ENCODE data around the gene APRT.

Gene APRT

DNA sequence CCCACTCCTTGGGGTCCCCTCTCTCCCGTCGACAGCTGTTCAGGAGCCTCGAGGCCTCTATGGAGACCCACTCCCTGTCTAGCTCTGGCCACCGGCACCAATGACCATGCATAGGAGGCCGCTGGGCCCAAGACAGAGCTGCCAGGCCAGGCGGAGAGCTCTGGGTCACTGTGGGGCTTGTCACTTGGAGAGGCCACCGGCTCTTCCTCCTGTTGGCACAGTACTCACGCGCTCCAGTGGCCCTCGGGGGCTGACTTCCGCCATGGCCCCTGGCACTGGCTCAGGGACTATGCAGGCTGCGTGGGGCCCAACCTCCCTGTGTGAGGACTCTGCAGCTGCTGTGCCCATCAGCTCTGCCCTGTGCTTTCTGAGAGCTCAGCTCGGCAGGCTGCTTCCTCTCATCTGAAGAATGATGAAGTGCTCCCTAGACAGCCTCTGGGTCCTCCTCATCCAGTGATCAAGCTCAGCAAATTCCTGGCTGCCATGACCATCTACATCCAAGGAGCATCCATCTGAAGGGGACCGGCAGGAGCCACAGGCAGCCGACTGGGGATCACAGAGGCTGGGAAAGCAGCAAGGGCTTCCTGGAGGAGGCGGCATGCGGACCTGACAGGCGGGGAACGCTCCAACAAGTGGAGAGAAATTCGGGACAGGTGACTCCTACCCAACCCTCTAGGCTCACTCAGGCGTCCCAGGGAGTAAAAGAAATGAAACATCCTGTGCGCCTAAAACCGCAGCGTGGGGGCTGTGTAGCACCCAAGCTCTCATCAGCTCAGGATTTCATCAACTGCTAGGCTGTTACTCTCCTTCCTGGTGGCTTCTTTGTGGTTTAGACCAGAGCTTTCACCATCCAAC, 28.2 kb upstream of the APRT start:
- no peak for DNase-seq
- Histone ChIP-seq H3K9me3 (ENCODE audit: insufficient read depth, low read length, severe bottlenecking) (no peaks in the 10 kb centered on the region), H4K20me1 (ENCODE audit: insufficient read depth, low read length) (peaks cover 10% of the 10 kb centered on the region; the same call in 1 of the 2 replicates), H3K27me3 (ENCODE audit: insufficient read depth, low read length, poor library complexity) (no peaks in the 10 kb centered on the region), H2AFZ (ENCODE audit: low read depth, low read length) (no peak overlapping the region), H3K4me2 (ENCODE audit: insufficient read depth, low read length) (no peak overlapping the region), H3K4me1 (ENCODE audit: insufficient read depth, low read length) (no peaks in the 10 kb centered on the region), H3K9ac (ENCODE audit: low read depth, low read length) (no peak overlapping the region), H3K4me3 (ENCODE audit: low read depth in 1 of 2, low read length in 2 of 2) (no peak overlapping the region), H3K79me2 (ENCODE audit: insufficient read depth, low read length) (no peaks in the 10 kb centered on the region), H3K27ac (ENCODE audit: low read length) (no peak overlapping the region), H3K36me3 (ENCODE audit: insufficient read depth, low read length) (peaks cover 32% of the 10 kb centered on the region)
- ATAC-seq (ENCODE audit: insufficient read depth, low read depth): no peak; the same call in 1 of the 3 replicates
- TF ChIP-seq, protein P1, sequence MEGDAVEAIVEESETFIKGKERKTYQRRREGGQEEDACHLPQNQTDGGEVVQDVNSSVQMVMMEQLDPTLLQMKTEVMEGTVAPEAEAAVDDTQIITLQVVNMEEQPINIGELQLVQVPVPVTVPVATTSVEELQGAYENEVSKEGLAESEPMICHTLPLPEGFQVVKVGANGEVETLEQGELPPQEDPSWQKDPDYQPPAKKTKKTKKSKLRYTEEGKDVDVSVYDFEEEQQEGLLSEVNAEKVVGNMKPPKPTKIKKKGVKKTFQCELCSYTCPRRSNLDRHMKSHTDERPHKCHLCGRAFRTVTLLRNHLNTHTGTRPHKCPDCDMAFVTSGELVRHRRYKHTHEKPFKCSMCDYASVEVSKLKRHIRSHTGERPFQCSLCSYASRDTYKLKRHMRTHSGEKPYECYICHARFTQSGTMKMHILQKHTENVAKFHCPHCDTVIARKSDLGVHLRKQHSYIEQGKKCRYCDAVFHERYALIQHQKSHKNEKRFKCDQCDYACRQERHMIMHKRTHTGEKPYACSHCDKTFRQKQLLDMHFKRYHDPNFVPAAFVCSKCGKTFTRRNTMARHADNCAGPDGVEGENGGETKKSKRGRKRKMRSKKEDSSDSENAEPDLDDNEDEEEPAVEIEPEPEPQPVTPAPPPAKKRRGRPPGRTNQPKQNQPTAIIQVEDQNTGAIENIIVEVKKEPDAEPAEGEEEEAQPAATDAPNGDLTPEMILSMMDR (IDR thresholded peaks at IDR 0.05; ENCODE audit: borderline replicate concordance, extremely low read depth, low read length, poor library complexity, severe bottlenecking): no peak

DNA sequence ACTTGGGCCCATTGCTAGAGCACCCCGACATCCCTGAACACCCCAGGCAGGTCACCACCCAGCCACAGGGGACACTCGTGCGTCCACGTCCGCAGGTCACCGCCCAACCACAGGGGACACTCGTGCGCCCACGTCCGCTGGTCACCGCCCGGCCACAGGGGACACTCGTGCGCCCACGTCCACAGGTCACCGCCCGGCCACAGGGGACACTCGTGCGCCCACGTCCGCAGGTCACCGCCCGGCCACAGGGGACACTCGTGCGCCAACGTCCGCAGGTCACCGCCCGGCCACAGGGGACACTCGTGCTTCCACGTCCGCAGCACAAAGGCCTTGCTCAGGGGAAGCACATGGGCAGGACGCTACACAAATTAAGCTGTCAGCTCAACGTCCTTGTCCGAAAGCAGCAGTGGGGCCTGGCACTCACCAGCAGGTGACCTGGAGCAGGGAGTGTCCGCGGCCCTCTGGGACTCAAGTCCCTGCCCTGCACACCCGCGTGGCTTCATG, 27.4 kb upstream of the APRT start:
- no peak for ATAC-seq (ENCODE audit: insufficient read depth, low read depth)
- no peak for TF ChIP-seq EZH2 (IDR thresholded peaks at IDR 0.05; ENCODE audit: borderline replicate concordance, low read depth, low read length, severe bottlenecking)
- TF ChIP-seq, protein P1 (IDR thresholded peaks at IDR 0.05; ENCODE audit: borderline replicate concordance, extremely low read depth, low read length, poor library complexity, severe bottlenecking): no peak
- Histone ChIP-seq H3K9me3 (ENCODE audit: insufficient read depth, low read length, severe bottlenecking) (no peaks in the 10 kb centered on the region), H4K20me1 (ENCODE audit: insufficient read depth, low read length) (peaks cover 10% of the 10 kb centered on the region; the same call in 1 of the 2 replicates), H3K9ac (ENCODE audit: low read depth, low read length) (no peak overlapping the region), H3K79me2 (ENCODE audit: insufficient read depth, low read length) (no peaks in the 10 kb centered on the region), H3K4me3 (ENCODE audit: low read depth in 1 of 2, low read length in 2 of 2) (no peak overlapping the region), H3K27ac (ENCODE audit: low read length) (no peak overlapping the region), H2AFZ (ENCODE audit: low read depth, low read length) (no peak overlapping the region), H3K4me1 (ENCODE audit: insufficient read depth, low read length) (no peaks in the 10 kb centered on the region), H3K4me2 (ENCODE audit: insufficient read depth, low read length) (no peak overlapping the region), H3K36me3 (ENCODE audit: insufficient read depth, low read length) (peaks cover 34% of the 10 kb centered on the region), H3K27me3 (ENCODE audit: insufficient read depth, low read length, poor library complexity) (no peaks in the 10 kb centered on the region)
- no peak for DNase-seq

DNA sequence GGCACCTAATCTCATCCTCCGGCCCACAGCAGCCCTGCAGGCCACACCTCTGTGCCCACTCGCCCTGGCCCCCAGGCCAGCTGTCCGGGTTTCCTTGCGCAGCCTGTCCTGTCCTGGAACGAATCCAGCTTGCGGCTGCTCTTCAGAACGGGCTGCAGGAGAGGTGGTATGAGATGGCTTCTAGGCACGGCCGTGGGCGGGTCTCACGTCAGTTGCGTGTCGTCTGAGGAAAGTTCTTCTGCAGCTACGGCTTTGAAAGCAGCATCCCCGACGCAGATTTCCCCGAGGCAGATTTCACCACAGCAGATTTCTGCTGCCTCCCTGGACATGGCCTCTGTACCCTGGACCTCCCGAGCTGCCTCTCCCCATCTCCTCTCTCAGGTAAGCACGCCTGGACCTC, 26.8 kb upstream of the APRT start:
- H3K27ac ChIP-seq (ENCODE audit: low read length): no peak overlapping the region
- ATAC-seq (ENCODE audit: insufficient read depth, low read depth) (no peak), DNase-seq (no peak)
- no peak overlapping the region for H2AFZ ChIP-seq (ENCODE audit: low read depth, low read length)
- no peak overlapping the region for H3K4me2 ChIP-seq (ENCODE audit: insufficient read depth, low read length)
- no peaks in the 10 kb centered on the region for H3K4me1 ChIP-seq (ENCODE audit: insufficient read depth, low read length)
- no peaks in the 10 kb centered on the region for H3K27me3 ChIP-seq (ENCODE audit: insufficient read depth, low read length, poor library complexity)
- peaks cover 34% of the 10 kb centered on the region for H3K36me3 ChIP-seq (ENCODE audit: insufficient read depth, low read length)
- no peaks in the 10 kb centered on the region for H3K79me2 ChIP-seq (ENCODE audit: insufficient read depth, low read length)
- H3K4me3 ChIP-seq (ENCODE audit: low read depth in 1 of 2, low read length in 2 of 2): no peak overlapping the region
- TF ChIP-seq EZH2 (IDR thresholded peaks at IDR 0.05; ENCODE audit: borderline replicate concordance, low read depth, low read length, severe bottlenecking): no peak
- TF ChIP-seq, protein P1 (IDR thresholded peaks at IDR 0.05; ENCODE audit: borderline replicate concordance, extremely low read depth, low read length, poor library complexity, severe bottlenecking): no peak
- peaks cover 10% of the 10 kb centered on the region; the same call in 1 of the 2 replicates for H4K20me1 ChIP-seq (ENCODE audit: insufficient read depth, low read length)
- H3K9ac ChIP-seq (ENCODE audit: low read depth, low read length): no peak overlapping the region
- no peaks in the 10 kb centered on the region for H3K9me3 ChIP-seq (ENCODE audit: insufficient read depth, low read length, severe bottlenecking)
